NCI-H187 (cell line): ENCODE data around the gene ANKRD6.
"Not testable (repeated sequence)": the region's sequence is repeated elsewhere in the genome, so short reads cannot be mapped to it uniquely, and the experiment has no call there.

ENCODE experiments used
- DNase-seq, 2 experiments: peaks; one replicate each; lab custom pipeline; 2025; lab: John Stamatoyannopoulos, UW

ANKRD6 gene

GRCh38 chr6:89432875-89433251 lies at the start of gene ANKRD6:
ANKRD6 (plus strand) TSS chr6:89433152; CDS start chr6:89566977, 133,825 bp downstream.
- DNase-seq = peak; percentile 26 to 54

GRCh38 chr6:89385156-89385667 lies 47.7 kb upstream of the ANKRD6 start:
- no peak for DNase-seq

- DNase-seq = no peak
Measured at GRCh38 chr6:89385846-89386245, 47.1 kb upstream of the ANKRD6 start.

- no peak for DNase-seq
Measured at GRCh38 chr6:89386917-89387491, 45.9 kb upstream of the ANKRD6 start.

- no peak for DNase-seq
Measured at GRCh38 chr6:89387516-89388201, 45.3 kb upstream of the ANKRD6 start.

GRCh38 chr6:89388846-89389245 lies 44.1 kb upstream of the ANKRD6 start:
- no peak for DNase-seq

- no peak for DNase-seq
Measured at GRCh38 chr6:89392823-89393222, 40.1 kb upstream of the ANKRD6 start.

- no peak for DNase-seq
Measured at GRCh38 chr6:89393659-89394058, 39.3 kb upstream of the ANKRD6 start.

GRCh38 chr6:89397884-89398283 lies 35.1 kb upstream of the ANKRD6 start:
- DNase-seq = not testable (repeated sequence)

- DNase-seq = no peak
Measured at GRCh38 chr6:89398762-89399525, 34.0 kb upstream of the ANKRD6 start.

GRCh38 chr6:89400050-89400449 lies 32.9 kb upstream of the ANKRD6 start:
- DNase-seq = no peak

GRCh38 chr6:89400912-89401399 lies 32.0 kb upstream of the ANKRD6 start:
- no peak for DNase-seq

GRCh38 chr6:89402776-89403175 lies 30.2 kb upstream of the ANKRD6 start:
- DNase-seq = no peak

GRCh38 chr6:89404512-89404911 lies 28.4 kb upstream of the ANKRD6 start:
- no peak for DNase-seq

GRCh38 chr6:89406141-89406540 lies 26.8 kb upstream of the ANKRD6 start:
- DNase-seq = no peak

- no peak for DNase-seq
Measured at GRCh38 chr6:89409461-89410035, 23.4 kb upstream of the ANKRD6 start.

GRCh38 chr6:89410231-89410761 lies 22.7 kb upstream of the ANKRD6 start:
- DNase-seq = no peak

GRCh38 chr6:89410788-89411144 lies 22.2 kb upstream of the ANKRD6 start:
- no peak for DNase-seq

- peak in 1 of 2 experiments; percentile 15 for DNase-seq
Measured at GRCh38 chr6:89411145-89412070, 21.5 kb upstream of the ANKRD6 start.

- peak; percentile 33 to 51 for DNase-seq
Measured at GRCh38 chr6:89412071-89413005, 20.6 kb upstream of the ANKRD6 start, which contains the start of gene RRAGD. RRAGD (minus strand) TSS chr6:89412273; CDS start chr6:89411993, 280 bp downstream.
